ENCODE data around the gene AP5B1. TPM values are rescaled to one million over a fixed set of nuclear protein-coding genes. Genes with fewer than 3 reads are reported as not detected.

AP5B1 gene
- polyA plus RNA-seq, 1 experiment, result 2.6 TPM

- no peak overlapping the region for H3K4me3 ChIP-seq (ENCODE audit: low read depth, low read length)
- H3K27me3 ChIP-seq (ENCODE audit: control insufficient read depth, insufficient read depth, low read length), result peaks cover 9% of the 10 kb centered on the region
- no peak for TF ChIP-seq CTCF (IDR thresholded peaks at IDR 0.05; ENCODE audit: low read depth, low read length)
- no peaks in the 10 kb centered on the region for H3K9me3 ChIP-seq (ENCODE audit: control insufficient read depth, insufficient read depth, low read length)
- H3K27ac ChIP-seq (ENCODE audit: low read depth, low read length), result no peak overlapping the region
- ChIA-PET CTCF (no interaction called here), POLR2A (interaction anchor here (0.7 kb wide), 1 partner anchor 228 kb away, joined by 17 read pairs; no protein-coding TSS in a partner anchor)
- no peak for DNase-seq (ENCODE audit: low read depth, low spot score)
Observed at GRCh38 chr11:65821107-65821506, 40.3 kb upstream of the AP5B1 start.

- peak; percentile 55 for DNase-seq (ENCODE audit: low read depth, low spot score)
- Histone ChIP-seq H3K27ac (ENCODE audit: low read depth, low read length) (no peak overlapping the region), H3K27me3 (ENCODE audit: control insufficient read depth, insufficient read depth, low read length) (peaks cover 14% of the 10 kb centered on the region), H3K9me3 (ENCODE audit: control insufficient read depth, insufficient read depth, low read length) (no peaks in the 10 kb centered on the region), H3K4me3 (ENCODE audit: low read depth, low read length) (peak overlapping the region; percentile 77)
- TF ChIP-seq CTCF (IDR thresholded peaks at IDR 0.05; ENCODE audit: low read depth, low read length), result peak; percentile 93
- ChIA-PET POLR2A (interaction anchor here (0.9 to 1.6 kb wide), 2 partner anchors 38 to 107 kb away, joined by 3 to 4 read pairs; no protein-coding TSS in a partner anchor), CTCF (interaction anchor here (0.5 to 4.9 kb wide), 38 partner anchors 9 to 342 kb away, joined by 3 to 59 read pairs (median 4); partner anchors contain the start of genes AP5B1, KAT5, PCNX3 and RNASEH2C)
Observed at GRCh38 chr11:65817835-65818680, 37.3 kb upstream of the AP5B1 start.

GRCh38 chr11:65817312-65817834 lies 36.6 kb upstream of the AP5B1 start:
- H3K27me3 ChIP-seq (ENCODE audit: control insufficient read depth, insufficient read depth, low read length), result peaks cover 20% of the 10 kb centered on the region
- no peaks in the 10 kb centered on the region for H3K9me3 ChIP-seq (ENCODE audit: control insufficient read depth, insufficient read depth, low read length)
- CTCF ChIA-PET, result interaction anchor here (0.5 to 4.9 kb wide), 29 partner anchors 10 to 343 kb away, joined by 3 to 59 read pairs (median 5); partner anchors contain the start of genes AP5B1, KAT5 and RNASEH2C
- no peak overlapping the region for H3K27ac ChIP-seq (ENCODE audit: low read depth, low read length)
- DNase-seq (ENCODE audit: low read depth, low spot score), result no peak
- no peak for TF ChIP-seq CTCF (IDR thresholded peaks at IDR 0.05; ENCODE audit: low read depth, low read length)
- peak overlapping the region; percentile 77 for H3K4me3 ChIP-seq (ENCODE audit: low read depth, low read length)
- POLR2A ChIA-PET, result interaction anchor here (0.9 to 1.6 kb wide), 2 partner anchors 37 to 106 kb away, joined by 3 to 4 read pairs; no protein-coding TSS in a partner anchor

DNA sequence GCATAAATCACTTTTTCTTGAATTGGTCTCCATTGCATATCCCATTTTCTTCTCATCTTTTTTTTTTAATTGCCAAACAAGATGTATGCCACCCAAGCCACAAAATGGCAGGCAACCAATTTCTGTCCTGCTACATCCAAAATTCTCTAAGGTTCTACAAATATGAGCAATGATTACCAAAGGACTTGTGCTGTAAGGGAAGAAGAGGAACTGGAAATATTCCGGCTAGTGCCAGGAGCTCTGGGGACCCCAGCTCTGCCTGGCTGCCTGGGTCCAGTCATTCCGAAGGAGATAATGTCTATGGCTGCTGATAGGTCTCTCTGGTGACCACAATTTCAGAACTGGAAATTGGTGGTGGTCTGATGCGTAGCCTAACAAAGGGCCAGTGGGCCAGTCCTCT lies 35.9 kb upstream of the AP5B1 start:
- ChIA-PET CTCF (interaction anchor here (0.8 to 4.9 kb wide), 9 partner anchors 11 to 212 kb away, joined by 3 to 59 read pairs (median 5); partner anchors contain the start of genes AP5B1 and KAT5), POLR2A (interaction anchor here (1.6 kb wide), 1 partner anchor 105 kb away, joined by 4 read pairs; no protein-coding TSS in a partner anchor)
- H3K4me3 ChIP-seq (ENCODE audit: low read depth, low read length), result no peak overlapping the region
- no peak for DNase-seq (ENCODE audit: low read depth, low spot score)
- TF ChIP-seq CTCF (IDR thresholded peaks at IDR 0.05; ENCODE audit: low read depth, low read length), result no peak
- H3K27me3 ChIP-seq (ENCODE audit: control insufficient read depth, insufficient read depth, low read length), result peaks cover 27% of the 10 kb centered on the region
- no peak overlapping the region for H3K27ac ChIP-seq (ENCODE audit: low read depth, low read length)
- H3K9me3 ChIP-seq (ENCODE audit: control insufficient read depth, insufficient read depth, low read length), result no peaks in the 10 kb centered on the region

Data from AG04450 (cell line).